ENCODE data around the gene EXOC4.

EXOC4 gene

DNA sequence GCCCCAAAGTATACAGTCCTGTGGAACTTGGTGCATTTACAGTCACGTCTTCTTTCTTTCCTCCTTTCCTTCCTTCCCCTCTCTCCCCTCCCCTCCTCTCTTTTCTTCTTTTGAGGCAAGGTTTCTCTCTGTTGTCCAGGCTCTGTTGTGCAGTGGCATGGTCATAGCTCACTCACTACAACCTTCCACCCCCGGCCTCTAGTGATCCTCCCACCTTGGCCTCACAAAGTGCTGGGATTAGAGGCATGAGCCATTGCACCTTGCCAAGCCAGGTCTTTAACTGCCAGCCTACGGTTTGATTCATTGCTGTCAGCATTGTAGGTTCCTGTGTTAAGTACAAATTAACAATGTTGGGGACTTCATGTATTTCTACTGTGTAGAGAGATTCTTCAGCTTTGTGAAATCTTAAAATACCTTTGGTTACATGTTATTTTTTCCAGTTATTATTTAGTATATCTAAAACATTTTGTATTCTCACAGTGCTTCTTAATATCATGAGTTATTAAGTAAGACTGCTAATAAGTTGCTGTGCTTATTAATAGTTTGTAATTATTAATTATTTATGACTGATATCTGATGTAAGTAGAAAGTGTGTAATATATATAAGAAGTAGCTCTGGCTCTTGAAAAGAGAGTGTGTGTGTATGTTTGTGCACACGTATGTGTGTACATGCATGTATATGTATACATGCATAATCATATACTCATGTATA lies 320.8 kb downstream of the EXOC4 start:
- DNase-seq (ENCODE audit: low read depth), result no peak

- DNase-seq (ENCODE audit: low read depth), result no peak
Measured at GRCh38 chr7:133575726-133576440, 323.0 kb downstream of the EXOC4 start.

GRCh38 chr7:133576612-133577168 lies 323.8 kb downstream of the EXOC4 start:
- no peak for DNase-seq (ENCODE audit: low read depth)

- DNase-seq (ENCODE audit: low read depth), result no peak
Measured at GRCh38 chr7:133582766-133583523, 330.1 kb downstream of the EXOC4 start.

DNA sequence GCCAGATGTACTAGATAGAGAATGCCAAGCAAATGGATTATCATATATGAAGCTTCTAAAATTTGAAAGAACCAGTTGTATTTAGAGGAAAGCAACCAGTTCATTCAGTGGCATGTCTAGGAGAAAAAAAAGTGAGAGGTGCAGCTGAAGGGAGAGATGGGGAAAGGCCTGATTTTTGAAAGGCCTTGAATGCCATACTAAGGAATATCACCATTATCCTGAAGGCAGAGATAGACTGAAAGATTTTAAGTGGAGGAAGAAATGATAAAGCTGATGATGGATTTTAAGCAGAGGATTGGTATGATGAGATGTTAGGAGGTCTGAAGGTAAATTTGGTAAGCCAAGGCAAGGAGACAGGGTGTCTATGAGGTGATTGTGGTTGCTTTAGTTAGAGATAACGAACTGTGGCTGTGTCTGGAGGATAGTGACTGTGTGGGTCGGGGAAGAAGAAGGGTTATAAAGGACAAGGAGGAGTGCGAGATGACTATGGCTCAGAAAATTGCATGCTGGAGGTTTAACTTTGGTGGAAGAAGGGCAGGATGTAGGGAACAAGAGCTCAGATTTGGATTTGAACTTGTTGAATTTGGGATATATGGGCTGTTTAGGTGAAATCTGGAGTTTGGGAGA lies 330.8 kb downstream of the EXOC4 start:
- DNase-seq (ENCODE audit: low read depth), result no peak

DNA sequence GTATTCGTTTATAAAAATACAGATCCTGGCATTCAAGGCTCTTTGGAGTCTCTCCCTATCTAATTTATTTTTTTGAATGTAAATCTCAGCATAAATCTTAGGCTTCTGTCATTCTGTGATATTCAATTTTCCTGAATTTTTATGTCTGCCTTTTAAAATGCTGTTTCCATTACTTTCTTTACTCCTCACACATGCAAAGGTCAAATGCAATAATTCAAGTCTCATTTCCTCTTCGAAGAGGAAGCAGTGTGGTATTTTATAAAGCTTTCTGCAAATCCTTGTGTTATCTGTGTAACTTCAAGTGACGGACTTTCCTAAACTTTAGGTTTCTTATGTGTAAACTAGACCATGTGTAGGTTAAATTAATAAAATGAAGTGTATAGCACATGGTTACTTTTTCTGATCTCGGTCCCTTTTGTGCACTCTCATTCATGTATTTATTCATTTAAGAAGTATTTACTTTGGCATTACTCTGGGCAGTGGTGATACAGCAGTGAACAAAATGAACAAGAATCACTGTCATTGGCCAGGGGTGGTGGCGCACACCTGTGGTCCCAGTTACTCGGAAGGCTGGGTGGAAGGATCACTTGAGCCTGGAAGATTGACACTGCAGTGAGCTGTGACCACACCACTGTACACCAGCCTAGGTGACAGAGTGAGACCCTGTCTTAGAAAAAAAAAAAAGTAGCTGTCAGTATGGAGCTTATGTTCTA lies 332.2 kb downstream of the EXOC4 start:
- no peak for DNase-seq (ENCODE audit: low read depth)

DNA sequence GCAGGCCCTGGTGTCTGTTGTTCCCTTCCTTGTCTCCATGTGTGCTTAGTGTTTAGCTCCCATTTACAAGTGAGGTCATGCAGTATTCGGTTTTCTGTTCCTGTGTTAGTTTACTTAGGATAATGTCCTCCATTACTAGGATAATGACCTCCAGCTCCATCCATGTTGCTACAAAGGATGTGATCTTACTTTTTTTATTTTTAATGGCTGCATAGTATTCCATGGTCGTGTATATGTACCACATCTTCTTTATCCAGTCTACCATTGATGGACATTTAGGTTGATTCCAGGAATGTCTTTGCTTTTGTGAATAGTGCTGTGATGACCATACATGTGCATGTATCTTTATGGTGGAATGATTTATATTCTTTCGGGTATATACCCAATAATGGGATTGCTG lies 333.4 kb downstream of the EXOC4 start:
- DNase-seq (ENCODE audit: low read depth), result no peak

DNA sequence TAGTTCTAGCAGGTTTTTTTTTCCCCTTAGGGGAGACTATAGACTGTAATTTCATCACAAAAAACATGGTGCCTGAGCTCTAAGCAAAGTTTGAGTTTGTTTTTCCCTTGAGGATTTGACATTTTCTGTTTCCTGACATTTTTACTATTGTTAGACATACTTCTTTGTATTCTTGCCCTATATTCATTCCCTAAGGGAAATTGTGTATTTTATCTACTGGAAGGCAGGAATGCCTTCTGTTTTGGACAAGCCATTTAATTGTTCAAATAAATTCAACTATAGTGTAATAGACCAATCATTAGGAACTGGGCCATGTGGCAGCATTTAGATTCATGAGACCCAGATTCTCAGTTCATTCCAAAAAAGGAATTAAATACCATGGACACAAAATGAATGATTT lies 335.0 kb downstream of the EXOC4 start:
- DNase-seq (ENCODE audit: low read depth), result no peak

- DNase-seq (ENCODE audit: low read depth), result no peak
Measured at GRCh38 chr7:133590795-133591194, 337.9 kb downstream of the EXOC4 start.

DNA sequence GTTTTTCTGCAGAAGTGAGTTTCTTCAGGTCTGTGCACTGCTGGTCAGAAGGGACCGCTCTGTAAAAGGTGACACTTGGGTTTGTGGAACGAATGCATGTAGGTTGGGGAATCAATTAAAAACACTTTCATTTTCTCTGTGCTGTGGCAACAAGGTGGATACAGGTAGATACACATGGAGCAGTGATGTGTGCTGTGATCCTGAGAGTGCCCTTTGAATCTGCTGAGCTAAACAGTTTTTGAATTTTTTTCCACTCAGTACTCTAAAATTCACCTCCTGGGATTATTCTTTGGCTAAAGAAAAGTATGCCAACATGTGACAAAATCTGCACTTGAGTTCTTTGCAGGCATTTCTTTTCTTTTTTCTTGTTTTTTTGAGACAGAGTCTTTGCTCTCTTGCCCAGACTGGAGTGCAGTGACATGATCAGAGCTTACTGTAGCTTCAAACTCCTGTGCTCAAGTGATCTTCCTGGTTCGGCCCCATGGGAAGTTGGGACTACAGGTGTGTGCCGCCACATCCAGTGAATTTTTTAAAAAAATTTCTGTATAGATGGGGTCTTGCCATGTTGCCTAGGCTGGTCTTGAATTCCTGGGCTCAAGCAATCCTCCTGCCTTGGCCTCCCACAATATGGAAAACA lies 338.9 kb downstream of the EXOC4 start:
- DNase-seq (ENCODE audit: low read depth), result no peak

- DNase-seq (ENCODE audit: low read depth), result no peak
Measured at GRCh38 chr7:133593561-133593960, 340.7 kb downstream of the EXOC4 start.

GRCh38 chr7:133601617-133602016 lies 348.7 kb downstream of the EXOC4 start:
- no peak for DNase-seq (ENCODE audit: low read depth)

- no peak for DNase-seq (ENCODE audit: low read depth)
Measured at GRCh38 chr7:133602291-133602690, 349.4 kb downstream of the EXOC4 start.

GRCh38 chr7:133606991-133607390 lies 354.1 kb downstream of the EXOC4 start:
- no peak for DNase-seq (ENCODE audit: low read depth)

GRCh38 chr7:133609806-133610205 lies 356.9 kb downstream of the EXOC4 start:
- no peak for DNase-seq (ENCODE audit: low read depth)

DNA sequence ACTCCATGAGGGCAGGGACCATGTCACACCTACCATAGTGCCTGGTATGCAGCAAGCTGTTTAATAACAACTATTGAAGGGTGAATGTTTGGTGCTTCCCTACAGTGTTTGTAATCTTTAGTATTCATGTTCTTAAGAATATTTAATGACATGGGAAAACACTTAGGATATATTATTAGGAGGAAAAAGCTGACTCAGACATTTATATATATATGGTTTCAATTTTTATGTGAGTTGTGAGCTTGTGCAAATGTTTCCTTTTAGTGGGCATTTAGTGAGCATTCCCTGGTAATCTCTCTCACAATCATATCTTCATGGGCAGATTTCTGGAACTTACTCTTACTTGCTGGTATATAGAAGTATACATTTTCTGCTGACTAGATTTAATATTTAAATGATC lies 359.1 kb downstream of the EXOC4 start:
- DNase-seq (ENCODE audit: low read depth), result no peak

GRCh38 chr7:133613250-133613790 lies 360.4 kb downstream of the EXOC4 start:
- no peak for DNase-seq (ENCODE audit: low read depth)

DNA sequence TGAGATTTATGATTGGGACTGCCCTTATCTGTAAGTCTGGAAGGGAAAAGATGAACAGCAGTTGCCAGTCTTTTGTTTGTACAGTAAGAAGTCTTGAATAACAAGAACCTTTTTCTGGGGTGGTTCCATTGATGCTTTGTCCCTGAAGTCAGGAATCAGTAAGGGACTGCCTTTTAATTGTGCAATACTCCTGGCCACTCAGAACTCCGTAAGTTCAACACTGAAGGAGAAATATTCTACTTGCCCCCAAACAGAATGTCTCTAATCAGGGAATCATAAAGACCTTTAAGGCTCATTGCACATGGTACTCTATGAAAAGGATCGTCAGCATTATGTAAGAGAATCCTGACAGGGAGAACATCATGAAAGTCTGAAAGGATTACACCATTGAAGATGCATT lies 361.4 kb downstream of the EXOC4 start:
- no peak for DNase-seq (ENCODE audit: low read depth)

GRCh38 chr7:133618970-133619369 lies 366.1 kb downstream of the EXOC4 start:
- DNase-seq (ENCODE audit: low read depth), result no peak

DNA sequence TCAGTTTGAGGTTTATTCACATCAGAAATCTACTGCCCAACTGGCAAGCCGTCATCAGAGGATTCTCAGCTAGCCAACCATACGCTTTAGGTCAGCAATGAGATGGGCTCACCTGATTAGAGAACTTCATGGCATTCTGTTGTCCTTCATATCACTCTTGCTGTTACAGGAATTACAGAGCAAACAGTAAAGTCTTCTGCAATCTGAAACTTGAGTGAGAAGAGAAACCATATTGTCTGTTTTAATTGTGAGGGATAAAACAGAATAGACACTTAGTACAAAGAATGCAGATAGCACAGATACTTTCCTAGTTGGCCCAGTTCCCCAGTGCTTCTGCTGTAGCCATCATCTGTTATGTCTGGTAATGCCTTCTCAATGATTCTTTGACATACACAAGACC lies 366.6 kb downstream of the EXOC4 start:
- no peak for DNase-seq (ENCODE audit: low read depth)

DNA sequence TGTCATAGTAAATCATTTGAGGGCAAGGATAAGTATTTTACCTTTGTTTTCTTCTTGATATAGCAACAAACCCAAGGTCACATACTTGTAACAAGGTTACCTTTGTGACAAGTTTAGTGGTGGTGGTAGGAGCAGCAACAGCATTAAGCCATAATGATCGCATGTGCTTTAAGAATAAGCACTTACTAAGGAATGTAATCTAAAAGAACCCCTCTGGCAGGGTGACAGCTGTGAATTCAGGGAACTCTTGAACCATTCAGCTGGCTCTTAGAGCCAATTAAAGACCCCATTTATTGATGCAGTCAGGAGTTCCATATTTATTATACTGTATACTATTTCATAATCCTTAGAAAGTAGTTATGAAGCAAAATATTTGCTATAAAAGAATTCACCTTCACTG lies 370.8 kb downstream of the EXOC4 start:
- DNase-seq (ENCODE audit: low read depth), result no peak

Data from CMK (cell line).